Stomach (tissue), 9 donors: ENCODE results near the gene FAM163B. TPM values are rescaled to one million over a fixed set of nuclear protein-coding genes. Genes with fewer than 3 reads are reported as not detected.

Source experiments
- DNase-seq, 2 donors: peaks; one replicate each; pipeline versions ENCODE4 v3.0.0 to v3.0.0-alpha.2; 2013 to 2019
- H3K27ac ChIP-seq, 5 donors: fragments of 200-600 bp in 4 of 5; sonication (generic) in 4 of 5; one replicate each; pipeline ENCODE4 v1.5.1; 2013 to 2019; ENCODE audit warnings: mild to moderate bottlenecking in 1 of 5, moderate library complexity in 1 of 5
- H3K27me3 ChIP-seq, 3 donors: fragments of 200-600 bp; sonication (generic); one replicate each; pipeline ENCODE4 v1.5.1; 2017 to 2019; ENCODE audit warnings: mixed run types in 1 of 3
- H3K36me3 ChIP-seq, 4 donors: fragments of 200-600 bp; sonication (generic); 1 replicate in 3 of 4; 2 replicates in 1 of 4; pipeline ENCODE4 v1.5.1; 2016 to 2019
- H3K4me1 ChIP-seq, 4 donors: fragments of 200-600 bp; sonication (generic); one replicate each; pipeline ENCODE4 v1.5.1; 2016 to 2019
- H3K4me3 ChIP-seq, 4 donors: fragments of 200-600 bp; sonication (generic) in 3 of 4; one replicate each; pipeline ENCODE4 v1.5.1; 2016 to 2019; ENCODE audit warnings: mild to moderate bottlenecking in 1 of 4
- H3K9me3 ChIP-seq, 4 donors: fragments of 200-600 bp; sonication (generic); one replicate each; pipeline ENCODE4 v1.5.1; 2016 to 2019
- CTCF ChIP-seq, 7 experiments: fragments of 450-650 bp in 4 of 7; fragments of 200-600 bp in 3 of 7; sonication (generic) in 3 of 7; IDR thresholded peaks; one replicate each; pipeline ENCODE4 v1.5.1; 2016 to 2019; ENCODE audit warnings: antibody characterized with exemption in 7 of 7, control low read depth in 2 of 7, mild to moderate bottlenecking in 1 of 7
- EP300 ChIP-seq: sonication (generic); formaldehyde crosslinking; IDR thresholded peaks from one replicate; pipeline ENCODE4 v1.6.1; 2017; ENCODE audit warnings: antibody characterized with exemption
- POLR2A ChIP-seq, 4 donors: fragments of 450-650 bp; IDR thresholded peaks; one replicate each; pipeline ENCODE4 v1.6.1; 2016; ENCODE audit warnings: antibody characterized with exemption in 4 of 4, control low read depth in 2 of 4, mild to moderate bottlenecking in 1 of 4, moderate library complexity in 1 of 4
- POLR2AphosphoS5 ChIP-seq, 3 donors: sonication (generic); formaldehyde crosslinking; IDR thresholded peaks; one replicate each; pipeline ENCODE4 v1.6.1; 2016; ENCODE audit warnings: antibody characterized with exemption in 3 of 3
- WGBS, 5 donors: extraction: QIAGEN DNeasy Blood & Tissue Kit in 3 of 5; methylation state at CpG; one replicate each; pipeline versions ENCODE4 v1.1.5 to v1.1.7; 2013 to 2018; 5-methylcytosine and 5-hydroxymethylcytosine counted together
- intact Hi-C: fragments of 100-400 bp; cut with DNase I; formaldehyde crosslinking; loops from one replicate; pipeline ENCODE4 v1.15.1; 2023; ENCODE audit warnings: low total_unique reads
- polyA plus RNA-seq, 3 donors: library from polyadenylated mRNA; stranded (reverse); fragments of 200-250 nt; gene quantifications; one replicate each; pipeline ENCODE4 v1.2.3, GENCODE V29; 2013
- total RNA-seq, 5 donors: library from RNA; depleted of rRNA; stranded (reverse); fragments of >200 nt; gene quantifications; one replicate each; pipeline versions ENCODE4 v1.1.0 to v1.2.3, GENCODE V29; 2014 to 2016
- donor health status: healthy with polysubstance abuse.
- donor health status: Bipolar disorder and iron deficiency.
- donor health status: healthy.

FAM163B gene
- total and polyA plus RNA-seq, 8 donors = not detected

DNA sequence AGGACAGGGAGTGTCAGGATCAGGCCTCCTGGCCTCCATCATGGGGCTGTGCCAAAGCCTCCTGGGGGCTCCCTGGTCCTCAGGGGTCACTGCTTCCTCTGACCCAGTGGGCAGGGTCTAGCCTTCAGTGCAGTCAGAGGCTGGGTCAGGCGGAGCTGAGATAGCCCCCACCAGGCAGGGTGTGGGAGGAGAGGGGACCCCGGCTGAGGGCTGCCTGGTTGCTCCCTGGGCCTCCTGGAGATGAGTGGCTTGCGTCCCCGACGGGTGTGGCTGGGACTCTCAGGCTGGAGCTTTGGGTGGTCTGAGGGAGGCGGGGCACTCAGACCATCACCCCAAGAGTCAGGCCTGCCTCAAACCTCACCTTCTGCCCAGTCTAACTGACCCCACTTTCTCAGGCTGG, 21.7 kb downstream of the FAM163B start:
- Histone ChIP-seq H3K9me3 (no peaks in the 10 kb centered on the region), H3K4me1 (peaks cover 11 to 24% (median 17%) of the 10 kb centered on the region in 4 donors), H3K27ac (no peak overlapping the region), H3K27me3 (peaks cover 0 to 87% (median 38%) of the 10 kb centered on the region in 3 donors), H3K36me3 (no peaks in the 10 kb centered on the region), H3K4me3 (no peak overlapping the region)
- WGBS, 5 donors = 82 to 100% (median 87%) methylated on average over 2 to 6 of the region's 6 CpGs
- DNase-seq = no peak
- intact Hi-C loops = no loop called here
- TF ChIP-seq EP300 (no peak), CTCF (IDR thresholded peaks at IDR 0.05) (no peak), POLR2AphosphoS5 (IDR thresholded peaks at IDR 0.05) (no peak), POLR2A (IDR thresholded peaks at IDR 0.05) (no peak)

GRCh38 chr9:133587051-133587450, 22.1 kb downstream of the FAM163B start:
- intact Hi-C loops = no loop called here
- H3K27ac ChIP-seq = no peak overlapping the region
- peaks cover 0 to 87% (median 38%) of the 10 kb centered on the region in 3 donors for H3K27me3 ChIP-seq
- 86 to 88% (median 87%) methylated on average over 6 to 8 of the region's 8 CpGs for WGBS, 5 donors
- H3K4me3 ChIP-seq = no peak overlapping the region
- TF ChIP-seq EP300 = no peak
- no peak for TF ChIP-seq POLR2A (IDR thresholded peaks at IDR 0.05)
- TF ChIP-seq POLR2AphosphoS5 (IDR thresholded peaks at IDR 0.05) = no peak
- TF ChIP-seq CTCF (IDR thresholded peaks at IDR 0.05) = no peak
- no peaks in the 10 kb centered on the region for H3K9me3 ChIP-seq
- peaks cover 11 to 24% (median 17%) of the 10 kb centered on the region in 4 donors for H3K4me1 ChIP-seq
- H3K36me3 ChIP-seq = no peaks in the 10 kb centered on the region
- no peak for DNase-seq

GRCh38 chr9:133585481-133586351, 23.5 kb downstream of the FAM163B start:
- H3K27me3 ChIP-seq = peaks cover 0 to 81% (median 34%) of the 10 kb centered on the region in 3 donors
- DNase-seq = peak in 1 of 2 donors; percentile 70
- WGBS, 5 donors = 20 to 27% (median 24%) methylated on average over 29 to 43 of the region's 43 CpGs
- H3K36me3 ChIP-seq = no peaks in the 10 kb centered on the region
- intact Hi-C loops = no loop called here
- no peak for TF ChIP-seq POLR2A (IDR thresholded peaks at IDR 0.05)
- H3K9me3 ChIP-seq = no peaks in the 10 kb centered on the region
- H3K27ac ChIP-seq = no peak overlapping the region
- H3K4me1 ChIP-seq = peaks cover 11 to 24% (median 17%) of the 10 kb centered on the region in 4 donors
- no peak overlapping the region for H3K4me3 ChIP-seq

DNA sequence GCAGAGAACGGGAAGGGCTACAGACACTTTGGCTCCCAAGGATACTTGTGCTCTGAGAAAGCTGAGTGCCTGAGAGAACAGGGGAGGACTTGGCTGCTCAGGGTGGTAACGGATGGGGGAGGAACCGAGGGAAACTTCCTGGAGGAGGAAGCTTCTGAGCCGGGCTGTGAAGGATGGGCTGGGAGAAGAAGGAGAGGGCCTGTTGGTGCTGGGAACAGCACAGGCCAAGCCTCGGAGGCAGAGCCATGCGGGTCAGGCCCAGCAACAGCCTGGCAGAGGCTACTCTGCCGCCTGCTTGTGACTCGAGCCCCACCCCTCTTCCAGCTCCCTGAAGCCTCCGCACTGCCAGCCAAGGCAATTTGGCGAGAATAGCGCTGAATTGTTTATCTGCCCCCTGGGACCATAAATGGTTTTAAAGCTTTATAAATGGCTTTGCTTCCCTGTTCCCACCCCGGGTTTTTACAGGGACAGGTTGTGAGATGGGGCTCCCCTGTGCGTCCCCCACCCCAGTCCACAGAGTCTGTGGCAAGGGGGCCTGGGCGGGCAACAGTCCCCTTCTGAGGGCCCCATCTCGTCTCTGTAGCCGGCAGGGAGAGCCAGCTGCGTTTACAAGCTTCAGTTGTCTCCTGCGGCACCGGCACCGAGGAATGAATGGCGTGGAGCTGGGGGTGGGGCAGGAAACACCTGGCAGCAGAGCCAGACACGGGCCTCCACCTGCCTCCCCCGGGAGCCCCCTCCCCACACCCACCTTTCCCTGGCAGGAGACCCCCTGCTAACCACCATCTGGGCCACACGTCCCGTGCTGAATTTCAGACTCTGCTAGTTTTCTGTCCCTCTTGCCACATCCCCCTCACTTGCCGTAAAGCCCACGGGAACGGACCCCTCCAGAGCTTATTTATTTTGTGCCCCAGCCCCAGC, 24.4 kb downstream of the FAM163B start:
- no peaks in the 10 kb centered on the region for H3K9me3 ChIP-seq
- H3K27me3 ChIP-seq = peaks cover 0 to 76% (median 34%) of the 10 kb centered on the region in 3 donors
- H3K4me1 ChIP-seq = peaks cover 11 to 24% (median 17%) of the 10 kb centered on the region in 4 donors
- WGBS, 5 donors = 9 to 14% (median 9%) methylated on average over 26 to 28 of the region's 28 CpGs
- peak in 1 of 2 donors; percentile 62 for DNase-seq
- H3K4me3 ChIP-seq = no peak overlapping the region
- H3K36me3 ChIP-seq = no peaks in the 10 kb centered on the region
- no peak overlapping the region for H3K27ac ChIP-seq
- TF ChIP-seq CTCF (IDR thresholded peaks at IDR 0.05) = no peak
- no peak for TF ChIP-seq POLR2AphosphoS5 (IDR thresholded peaks at IDR 0.05)
- TF ChIP-seq EP300 = no peak
- no peak for TF ChIP-seq POLR2A (IDR thresholded peaks at IDR 0.05)
- intact Hi-C loops = no loop called here
